ENCODE measurements around the gene RNF150.

The RNF150 gene

DNA sequence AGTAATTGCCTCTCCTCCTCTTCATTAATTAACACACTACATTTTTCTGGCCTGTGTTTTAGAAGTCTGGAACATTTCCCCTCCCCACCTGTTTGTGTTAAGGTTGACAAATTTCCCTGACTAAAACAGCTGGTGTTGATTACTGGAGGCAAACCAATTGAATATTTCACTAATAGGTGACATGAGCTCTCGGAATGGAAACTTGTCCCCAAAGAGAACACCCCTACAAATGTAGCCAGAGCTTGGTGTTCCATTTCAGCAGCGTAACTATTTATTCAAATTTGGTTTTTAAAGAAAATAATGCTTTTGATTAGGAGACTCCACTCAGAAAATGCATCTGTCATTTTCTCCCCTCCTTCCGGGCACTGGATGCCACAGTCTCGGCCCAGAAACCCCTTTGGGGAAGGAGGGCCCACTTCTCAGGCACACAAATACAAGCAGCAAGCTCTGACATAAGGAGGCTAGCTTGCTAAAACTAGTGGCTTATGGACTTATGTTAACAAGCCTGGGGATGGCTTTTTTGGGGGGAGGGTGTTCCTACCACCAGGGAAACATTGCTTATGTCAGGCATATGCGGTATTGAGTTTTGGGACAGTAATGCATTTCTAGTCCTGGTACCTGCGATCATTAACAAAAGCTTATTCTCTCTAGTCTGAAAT lies 2.2 kb downstream of the RNF150 start:
- no peak for DNase-seq

DNA sequence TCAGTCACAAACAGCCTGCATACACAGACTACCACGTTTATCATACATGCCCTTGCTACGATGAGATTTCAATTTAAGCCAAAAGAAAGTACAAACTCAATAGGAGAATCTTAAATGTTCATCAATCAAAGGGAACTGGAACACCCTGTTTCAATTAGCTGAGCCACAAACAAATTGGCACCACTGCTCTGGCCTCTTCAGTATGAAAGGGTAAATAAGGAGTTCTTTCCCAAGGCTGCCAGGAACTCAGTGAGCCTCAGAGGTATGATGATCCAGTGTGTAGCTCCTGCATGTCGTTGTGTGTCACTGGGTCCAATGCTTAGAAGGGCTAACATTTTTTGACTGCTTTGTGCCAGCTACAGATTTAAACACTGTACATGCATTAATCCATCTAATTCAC lies 5.4 kb downstream of the RNF150 start:
- DNase-seq = no peak

- DNase-seq = no peak
Measured at GRCh38 chr4:141126769-141127168, 6.5 kb downstream of the RNF150 start.

DNA sequence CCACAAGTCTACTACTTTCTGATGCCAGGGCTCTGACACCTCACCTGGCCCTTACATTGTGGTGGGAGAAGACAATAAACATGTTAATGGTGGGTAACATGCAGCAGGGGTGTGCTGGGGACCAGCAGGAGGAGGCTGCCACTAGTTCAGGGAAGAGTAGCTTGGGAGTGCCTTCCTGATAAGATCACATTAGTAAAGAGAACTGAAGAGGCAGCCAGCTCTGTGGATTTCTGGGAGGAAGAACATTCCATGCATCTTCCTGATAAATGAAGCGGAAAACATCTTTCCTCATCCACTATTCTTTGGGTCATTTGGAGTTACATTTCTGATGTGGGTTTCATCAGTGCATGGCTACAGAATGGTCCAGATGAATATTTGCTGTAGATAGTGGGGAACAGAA lies 9.0 kb downstream of the RNF150 start:
- no peak for DNase-seq

DNA sequence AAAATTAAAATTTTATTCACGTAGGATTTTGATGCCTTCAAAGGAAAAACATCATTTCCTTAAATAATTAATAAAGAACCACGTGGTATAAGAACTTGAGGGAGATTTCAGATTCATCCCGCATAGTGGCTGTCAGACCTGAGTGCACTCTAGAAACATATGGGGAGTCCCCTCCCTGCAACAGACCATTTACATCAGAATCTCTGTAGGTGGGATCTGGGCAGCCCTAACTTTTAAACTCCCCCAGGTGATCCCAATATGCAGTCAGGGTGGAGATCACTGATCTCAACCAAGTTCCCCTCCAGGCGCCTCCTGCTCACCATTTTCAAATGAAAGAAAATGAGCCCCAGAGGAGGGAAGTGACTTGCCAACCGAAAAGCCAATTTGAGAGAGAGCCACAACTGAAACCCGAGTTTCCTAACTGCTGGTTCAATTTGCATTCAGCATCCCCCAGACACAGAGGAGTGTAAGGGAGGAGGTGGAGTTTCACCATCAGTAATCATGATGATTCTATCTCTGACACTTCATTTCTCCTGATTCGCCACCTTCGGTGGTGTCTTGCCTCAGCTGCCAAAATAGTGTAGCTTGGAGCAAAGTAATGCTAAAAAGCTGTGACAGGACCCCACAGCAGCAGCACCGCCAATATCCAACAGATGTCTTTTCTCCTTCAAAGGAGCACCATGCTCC lies 11.4 kb downstream of the RNF150 start:
- no peak for DNase-seq

DNA sequence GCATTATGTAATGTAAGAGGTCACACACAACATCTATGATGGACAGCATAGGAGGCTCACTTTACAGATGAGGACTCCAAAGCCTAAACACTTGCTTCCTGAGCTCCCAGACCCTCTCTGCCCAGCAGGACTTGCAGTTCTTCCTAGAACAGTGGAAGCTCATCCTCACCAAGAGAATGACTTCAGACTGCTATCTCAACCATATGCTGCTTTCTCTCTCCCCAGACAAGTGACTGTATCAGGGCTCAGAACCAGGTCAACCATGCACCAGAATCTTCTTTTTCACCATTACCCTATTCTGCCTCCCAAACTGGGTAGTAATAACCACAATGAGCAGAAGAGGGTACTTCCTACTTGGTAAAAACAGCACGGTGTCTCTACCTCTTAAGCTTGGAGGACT lies 12.2 kb downstream of the RNF150 start:
- DNase-seq = no peak

- DNase-seq = no peak
Measured at GRCh38 chr4:141120036-141120593, 13.2 kb downstream of the RNF150 start.

- no peak for DNase-seq
Measured at GRCh38 chr4:141119071-141119470, 14.2 kb downstream of the RNF150 start.

- DNase-seq = no peak
Measured at GRCh38 chr4:141118381-141118780, 14.9 kb downstream of the RNF150 start.

DNA sequence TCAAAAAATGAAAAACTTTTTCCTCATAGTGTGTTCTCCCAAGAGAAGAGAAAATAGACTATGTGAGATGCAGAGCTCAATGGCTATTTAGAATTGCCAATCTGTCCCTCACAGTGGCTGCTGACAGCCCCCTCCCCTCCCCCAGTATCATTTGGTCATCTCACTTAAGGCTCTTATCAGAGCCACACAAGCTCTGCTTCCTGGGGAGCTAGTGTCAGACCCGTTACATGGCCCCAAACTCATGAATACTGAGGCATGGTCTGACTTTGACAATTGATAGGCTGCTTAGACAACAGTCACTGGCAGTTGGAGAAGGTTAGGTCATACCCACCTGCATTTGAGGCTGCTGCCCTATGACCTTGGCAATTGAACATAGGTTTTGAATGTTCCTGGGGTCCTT lies 15.3 kb downstream of the RNF150 start:
- no peak for DNase-seq

- no peak for DNase-seq
Measured at GRCh38 chr4:141109983-141110382, 23.3 kb downstream of the RNF150 start.

DNA sequence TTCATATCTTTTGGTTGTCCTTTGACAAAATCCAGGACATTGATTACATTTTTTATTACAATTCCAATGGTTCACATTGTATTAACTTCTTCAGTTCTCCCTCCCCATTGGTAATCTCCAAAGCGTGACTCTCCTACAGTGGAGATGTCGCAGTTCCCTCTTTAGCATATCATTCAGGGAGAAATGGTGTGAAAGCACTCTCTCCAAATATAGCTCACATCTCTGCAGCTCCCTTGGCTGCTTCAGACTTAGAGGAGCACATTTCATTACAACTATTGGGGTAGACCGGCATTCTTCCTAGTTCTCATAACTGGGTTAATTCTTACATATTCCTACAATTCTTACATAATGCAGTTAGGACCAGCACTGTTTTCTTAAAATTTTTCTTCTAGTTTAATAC lies 25.3 kb downstream of the RNF150 start:
- no peak for DNase-seq

GRCh38 chr4:141102367-141102766 lies 30.9 kb downstream of the RNF150 start:
- no peak for DNase-seq

GRCh38 chr4:141101511-141101910 lies 31.8 kb downstream of the RNF150 start:
- no peak for DNase-seq

- no peak for DNase-seq
Measured at GRCh38 chr4:141099326-141099725, 33.9 kb downstream of the RNF150 start.

DNA sequence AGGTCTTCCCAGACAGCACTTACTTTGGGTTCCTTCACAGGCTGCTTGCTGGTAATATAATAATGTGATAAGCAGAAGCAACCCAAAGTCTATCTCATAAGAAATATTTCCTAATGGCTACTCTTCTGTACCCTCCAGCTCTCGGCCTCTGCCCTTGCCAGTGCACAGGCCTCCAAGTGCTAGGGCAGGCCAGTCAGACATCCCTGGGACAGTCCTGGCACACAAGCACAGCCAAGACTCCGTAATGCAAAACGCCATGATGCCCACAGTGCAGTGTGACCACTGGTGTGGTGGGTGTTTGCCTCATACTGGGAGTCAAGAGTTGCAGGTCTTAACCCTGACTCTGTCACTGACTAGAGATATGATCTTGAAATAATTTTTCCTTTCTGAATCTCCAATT lies 35.1 kb downstream of the RNF150 start:
- DNase-seq = no peak

DNA sequence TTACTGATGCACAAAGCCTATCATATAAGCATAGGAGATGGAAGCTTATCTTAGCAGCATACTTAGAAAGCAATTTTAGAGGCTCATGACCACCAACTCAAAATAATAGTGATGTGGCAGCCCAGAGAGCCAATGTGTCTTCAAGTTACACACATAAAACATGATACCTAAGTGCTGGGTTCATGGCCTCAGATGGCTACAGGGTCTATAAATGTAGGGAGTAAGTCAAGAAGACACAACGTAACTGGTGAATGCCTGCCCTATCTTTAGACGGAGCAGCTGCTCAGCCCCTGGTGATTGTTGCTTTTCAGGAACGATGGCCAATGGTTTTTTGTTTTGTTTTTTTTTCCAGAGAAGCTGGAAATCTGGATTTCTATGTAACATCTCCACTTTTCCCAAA lies 42.8 kb downstream of the RNF150 start:
- DNase-seq = no peak

DNA sequence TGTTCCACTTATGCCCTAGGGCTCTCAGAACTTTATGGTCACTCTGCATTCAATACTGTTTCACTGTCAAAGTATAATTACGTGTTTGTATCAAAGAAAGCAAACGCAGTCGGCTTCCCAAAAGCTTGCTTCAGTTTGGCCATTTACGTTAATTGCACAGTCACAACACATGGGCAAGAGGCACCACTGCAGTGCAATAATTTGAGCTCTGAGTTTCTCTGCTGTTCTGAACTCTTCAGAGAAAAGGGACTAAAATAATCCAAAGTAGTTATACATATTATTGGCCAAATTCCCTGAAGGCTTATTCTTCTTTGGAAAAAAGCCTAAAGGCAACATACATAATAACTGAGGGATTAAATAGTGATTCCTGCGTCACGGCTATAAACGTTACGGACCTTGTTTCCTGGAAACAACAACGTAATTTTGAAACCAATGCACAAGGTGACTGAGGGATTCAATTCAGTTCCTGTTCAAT lies 51.3 kb downstream of the RNF150 start:
- no peak for DNase-seq

GRCh38 chr4:141080668-141081067 lies 52.6 kb downstream of the RNF150 start:
- no peak for DNase-seq

- no peak for DNase-seq
Measured at GRCh38 chr4:141079393-141079930, 53.8 kb downstream of the RNF150 start.

DNA sequence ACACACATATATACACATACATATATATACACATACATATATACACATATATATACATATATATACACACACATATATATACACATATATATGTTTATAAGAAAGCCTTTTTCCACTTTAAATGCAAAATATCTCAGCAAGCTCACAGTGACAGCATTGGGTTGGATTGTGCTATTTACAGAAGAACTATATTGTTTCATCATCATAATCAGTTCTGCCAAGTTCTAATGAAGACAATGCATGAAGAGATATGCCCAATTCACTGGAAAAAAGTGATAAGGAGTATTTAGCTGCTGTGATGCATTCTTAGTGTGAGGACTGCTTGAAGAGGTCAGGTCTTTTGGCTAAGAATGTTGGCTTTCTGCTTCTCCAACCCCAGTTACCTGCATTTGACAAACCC lies 54.4 kb downstream of the RNF150 start:
- DNase-seq = no peak

DNA sequence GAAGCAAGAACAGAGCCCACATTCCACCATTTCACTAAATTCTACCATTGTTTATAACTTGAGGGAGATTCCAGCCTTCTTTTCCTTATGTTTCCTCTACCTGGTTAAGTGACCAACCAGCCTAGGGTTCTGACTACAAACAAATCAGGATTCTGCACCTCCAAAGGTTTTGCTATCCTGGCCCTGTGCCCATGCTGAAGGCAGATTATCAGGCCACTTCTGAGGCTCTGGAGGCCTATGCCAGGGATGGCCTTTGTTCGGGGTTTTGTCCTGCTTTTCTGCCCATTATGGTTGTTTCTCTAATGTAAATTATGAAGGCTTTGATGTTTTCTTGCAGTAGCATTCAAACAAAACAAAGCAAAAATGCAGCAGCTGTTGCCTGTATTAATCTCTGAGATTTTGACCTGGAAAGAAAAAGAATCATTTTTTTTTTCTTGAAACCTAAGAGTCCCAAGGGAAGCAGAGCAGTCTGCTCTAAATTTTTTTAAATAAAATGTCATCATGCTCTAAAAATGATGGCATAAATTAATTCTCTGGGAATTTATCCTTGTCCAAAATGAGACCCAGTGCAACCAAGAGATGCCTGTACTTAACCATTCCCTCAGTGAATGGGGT lies 55.6 kb downstream of the RNF150 start:
- DNase-seq = no peak

DNA sequence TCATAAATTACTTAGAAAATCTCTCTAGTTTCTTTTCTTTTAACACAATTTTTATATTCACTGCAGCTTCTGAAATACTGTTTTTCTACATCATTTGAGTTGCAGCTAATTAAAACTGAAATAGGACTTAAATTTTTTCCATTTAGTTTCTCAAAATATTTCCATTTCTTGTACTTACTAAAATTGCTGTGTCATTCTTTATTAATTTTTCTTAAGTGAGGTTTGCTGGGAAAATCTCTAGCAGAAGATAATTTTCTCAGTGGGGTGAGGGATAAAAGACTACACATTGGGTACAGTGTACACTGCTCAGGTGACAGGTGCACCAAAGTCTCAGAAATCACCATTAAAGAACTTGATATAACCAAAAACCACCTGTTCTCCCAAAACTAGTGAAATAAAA lies 57.7 kb downstream of the RNF150 start:
- no peak for DNase-seq
